HG03066 (cell line): ENCODE results near the gene PTGER3.

Experiments used
- ATAC-seq: cut with Tn5 transposase; IDR thresholded peaks from one replicate; pipeline ENCODE4 v1.9.1; 2021; ENCODE audit warnings: low read depth; ENCODE audit not compliant: unreplicated experiment

The PTGER3 gene

GRCh38 chr1:71053146-71053545, 5.5 kb upstream of the PTGER3 start:
- no peak for ATAC-seq

- ATAC-seq = peak; percentile 51
These were observed 2.5 kb upstream of the PTGER3 start for GRCh38 chr1:71049951-71050598.

DNA sequence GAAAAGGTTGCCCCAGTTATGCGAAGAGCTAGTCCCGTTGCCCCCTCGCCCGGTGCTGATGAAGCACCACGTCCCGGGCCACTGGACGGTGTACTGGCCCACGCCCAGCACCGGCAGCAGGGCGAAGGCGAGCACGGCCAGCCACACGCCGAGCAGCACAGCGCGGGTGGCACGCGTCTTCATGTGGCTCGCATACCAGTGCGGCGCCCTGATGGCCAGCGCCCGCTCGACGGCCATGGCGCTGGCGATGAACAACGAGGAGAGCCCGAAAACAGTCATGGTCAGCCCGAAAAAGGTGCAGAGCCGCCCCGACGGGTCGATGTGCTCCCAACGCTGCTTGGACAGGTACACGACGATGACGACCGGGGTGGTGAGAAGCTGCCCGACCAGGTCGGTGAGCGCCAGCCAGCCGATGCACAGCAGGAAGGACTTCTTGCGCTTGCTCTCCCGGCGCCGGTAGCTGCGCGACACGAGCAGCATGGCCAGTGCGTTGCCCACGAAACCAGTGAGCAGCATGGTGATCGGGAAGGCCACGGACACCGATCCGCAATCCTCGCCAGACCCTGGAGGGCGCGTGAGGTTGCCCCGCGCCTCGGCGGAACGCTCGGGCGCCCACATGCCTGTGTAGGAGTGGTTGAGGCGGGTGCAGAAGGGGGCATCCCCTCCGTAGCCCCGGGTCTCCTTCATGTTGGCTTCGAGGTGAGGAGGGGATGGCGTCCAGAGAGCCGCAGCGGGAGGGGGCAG, 553 bp downstream of the PTGER3 start:
- peak; percentile 24 for ATAC-seq

GRCh38 chr1:71045463-71046028, 2.1 kb downstream of the PTGER3 start:
- ATAC-seq = no peak

DNA sequence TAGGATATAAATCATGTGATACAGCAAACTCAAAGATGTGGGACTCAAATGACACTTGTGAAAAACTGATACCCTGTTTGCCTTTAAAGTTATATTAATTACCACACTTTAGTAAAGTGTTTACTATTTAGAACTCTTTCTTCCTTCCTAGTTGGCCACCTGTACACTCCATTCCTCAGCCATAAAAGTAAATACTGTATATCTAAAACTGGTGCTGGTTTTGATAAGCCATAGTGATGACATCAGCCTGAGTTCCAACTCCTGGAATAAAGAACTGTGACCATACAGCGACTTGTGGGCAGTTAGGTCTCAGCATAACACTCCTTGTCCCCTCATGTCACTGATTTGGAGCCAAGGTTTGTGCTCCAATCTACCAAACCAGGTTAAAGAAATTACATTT, 2.8 kb downstream of the PTGER3 start:
- ATAC-seq = no peak

DNA sequence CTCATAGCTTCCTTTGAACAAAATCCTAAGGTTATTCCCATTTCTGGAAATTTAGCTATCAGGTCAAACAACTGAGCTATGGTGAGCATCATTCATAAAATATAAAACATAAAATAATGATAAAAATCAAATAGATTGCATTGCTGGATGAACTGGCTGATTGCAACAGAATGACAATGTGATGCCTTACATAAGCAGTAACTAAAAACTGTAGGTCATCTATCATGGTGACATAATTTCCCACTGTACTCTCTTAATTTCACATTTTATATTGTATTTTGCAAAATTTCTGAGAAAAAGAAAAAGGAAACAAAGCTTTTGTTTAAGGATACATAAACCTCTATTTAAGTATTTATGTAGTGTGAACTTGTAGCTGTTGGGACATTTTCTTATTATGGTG, 4.6 kb downstream of the PTGER3 start:
- no peak for ATAC-seq

GRCh38 chr1:71041806-71042205, 5.8 kb downstream of the PTGER3 start:
- no peak for ATAC-seq

DNA sequence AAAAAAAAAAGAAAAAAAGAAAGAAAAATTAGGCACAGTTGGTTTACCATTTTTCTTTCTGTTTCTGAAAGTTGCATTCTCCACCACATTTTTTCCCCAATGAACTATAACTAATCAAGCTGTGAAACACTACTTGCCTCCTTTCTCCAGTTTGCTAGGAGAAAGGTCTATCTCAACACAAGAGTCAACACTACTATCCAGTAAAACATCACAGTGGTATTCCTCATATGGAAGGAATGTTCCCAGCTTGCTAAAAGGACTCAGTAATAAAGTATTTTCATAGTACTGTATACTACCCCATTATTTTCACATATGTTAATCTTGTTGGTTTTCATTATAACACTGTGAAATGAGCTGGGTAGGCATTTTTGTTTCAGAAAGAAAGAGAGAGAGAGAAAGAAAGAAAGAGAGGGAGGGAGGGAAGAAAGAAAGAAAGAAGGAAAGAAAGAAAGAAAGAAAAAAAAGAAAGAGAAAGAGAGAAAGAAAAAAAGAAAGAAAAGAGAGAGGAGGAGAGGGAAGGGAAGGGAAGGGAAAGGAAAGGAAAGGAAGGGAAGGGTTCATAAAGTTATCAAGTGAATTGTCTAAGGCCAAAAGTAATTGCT, 7.9 kb downstream of the PTGER3 start:
- ATAC-seq = no peak

GRCh38 chr1:71038942-71039341, 8.7 kb downstream of the PTGER3 start:
- no peak for ATAC-seq

- no peak for ATAC-seq
These were observed 9.6 kb downstream of the PTGER3 start for GRCh38 chr1:71037829-71038620.

DNA sequence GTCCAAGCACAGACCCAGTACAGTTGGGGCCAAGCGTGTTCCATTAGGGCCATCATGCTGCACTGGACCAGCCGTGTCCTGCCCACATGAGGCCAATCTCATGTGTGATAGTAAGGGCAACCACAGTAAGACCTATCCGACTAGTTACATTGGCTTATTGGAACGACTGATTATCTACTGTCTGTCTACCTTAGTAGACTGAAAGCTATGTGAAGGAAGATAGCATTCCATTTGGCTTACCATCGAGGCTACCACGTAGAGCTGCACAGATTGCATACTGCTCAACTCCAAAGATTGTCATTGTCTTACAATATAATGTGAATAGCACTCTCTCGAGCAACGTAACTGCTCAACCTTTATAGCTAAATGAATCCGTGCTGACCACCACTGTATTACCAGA, 10.6 kb downstream of the PTGER3 start:
- ATAC-seq = no peak

- ATAC-seq = no peak
These were observed 14.5 kb downstream of the PTGER3 start for GRCh38 chr1:71033136-71033535.

DNA sequence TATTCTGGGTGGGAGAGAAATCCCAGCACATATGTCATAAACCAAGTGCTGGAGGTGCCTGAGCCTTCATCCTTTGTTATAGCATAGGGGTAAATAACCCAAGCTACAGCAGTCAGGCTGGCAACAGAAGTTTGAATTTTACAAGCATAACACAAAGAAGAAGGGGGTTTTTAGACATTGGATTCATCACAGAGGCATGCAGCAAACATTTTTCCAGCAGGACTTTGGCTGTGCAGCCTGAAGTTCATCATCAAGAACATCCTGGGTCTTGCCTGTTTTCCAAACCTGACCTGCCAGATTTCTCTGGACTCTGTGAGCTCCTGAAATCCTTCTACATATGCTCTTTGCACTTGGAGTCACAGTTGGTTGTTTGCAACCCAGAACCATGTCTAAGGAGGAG, 16.2 kb downstream of the PTGER3 start:
- no peak for ATAC-seq

- ATAC-seq = no peak
These were observed 17.6 kb downstream of the PTGER3 start for GRCh38 chr1:71030026-71030425.

DNA sequence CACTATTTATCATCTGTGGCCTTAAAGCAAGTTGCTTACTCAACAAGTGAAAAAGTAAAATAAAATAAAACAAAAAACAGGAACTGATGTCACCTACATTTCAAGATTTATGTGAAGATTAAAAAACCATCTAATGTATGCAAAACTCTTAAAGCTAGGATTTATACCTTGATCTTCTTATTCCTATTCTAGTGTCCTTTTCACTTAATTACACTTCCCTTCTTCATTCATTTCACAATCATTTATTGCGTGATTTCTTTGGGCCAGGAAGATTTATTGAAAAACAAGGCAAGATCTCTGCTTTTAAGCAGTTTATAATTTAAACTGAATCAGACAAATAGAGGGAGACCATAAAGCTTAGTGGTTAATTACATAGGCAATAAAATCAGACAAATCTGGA, 18.6 kb downstream of the PTGER3 start:
- no peak for ATAC-seq

DNA sequence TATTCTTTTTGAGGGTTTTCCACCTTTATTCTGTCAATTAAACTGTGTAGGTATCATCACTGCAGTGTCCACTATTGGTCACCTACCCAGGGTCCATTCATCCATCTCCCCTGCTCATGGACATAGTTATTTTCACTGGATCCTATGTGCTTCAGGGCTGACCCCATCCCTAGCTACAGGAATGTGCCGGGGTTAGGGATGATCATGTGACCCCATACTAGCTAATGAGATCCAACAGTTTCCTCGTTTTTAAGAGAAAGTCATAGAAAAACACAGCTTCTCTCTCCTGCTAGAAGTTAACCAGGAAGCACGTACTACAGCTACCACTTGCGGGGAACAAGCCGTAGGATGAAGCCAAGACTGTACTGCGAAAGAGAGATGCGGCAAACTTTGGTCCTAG, 19.6 kb downstream of the PTGER3 start:
- ATAC-seq = no peak

DNA sequence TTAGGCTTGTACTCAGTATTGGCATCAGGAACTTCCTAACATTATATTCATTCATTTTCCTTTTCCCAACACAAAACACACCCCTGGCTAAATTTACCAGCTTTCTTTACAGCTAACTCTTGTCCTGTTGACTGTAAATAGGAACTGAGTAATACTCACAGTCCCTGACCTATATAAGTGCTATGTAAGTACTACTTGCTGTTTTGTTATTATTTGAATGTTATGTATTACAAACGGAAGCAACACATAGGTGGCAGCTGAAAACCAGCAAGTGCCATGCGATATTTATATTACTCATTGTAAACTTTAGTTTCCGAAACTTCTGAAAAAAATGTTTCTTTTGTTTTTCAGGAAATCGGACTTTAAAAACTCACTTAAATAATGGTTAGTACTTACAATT, 21.5 kb downstream of the PTGER3 start:
- ATAC-seq = no peak

- ATAC-seq = no peak
These were observed 24.1 kb downstream of the PTGER3 start for GRCh38 chr1:71023515-71023914.

- ATAC-seq = no peak
These were observed 28.2 kb downstream of the PTGER3 start for GRCh38 chr1:71019233-71019969.

DNA sequence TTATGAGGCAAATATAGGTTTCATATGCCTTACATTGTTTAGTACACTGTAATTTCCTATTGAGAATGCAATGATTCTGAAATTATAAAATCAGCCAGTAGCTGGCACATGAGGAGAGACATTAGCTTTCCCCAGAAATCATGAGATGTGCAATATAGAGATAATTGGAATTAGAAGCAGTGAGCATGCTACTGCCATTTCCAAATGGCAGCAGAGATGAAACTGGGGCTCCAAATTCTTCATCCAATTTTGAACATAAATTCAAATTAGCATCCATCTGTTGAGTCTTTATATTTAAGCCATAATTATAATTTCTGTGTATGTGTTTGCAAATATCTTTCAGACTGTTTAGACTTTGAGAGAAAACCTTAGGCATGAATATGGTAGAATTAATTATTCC, 28.8 kb downstream of the PTGER3 start:
- ATAC-seq = no peak
